B cell (primary cell): ENCODE measurements around the gene KRT4.

Experiments
- CTCF ChIP-seq: fragments of 200-600 bp; IDR thresholded peaks from one replicate; pipeline ENCODE4 v1.8.0; 2022; ENCODE audit warnings: antibody characterized with exemption, mild to moderate bottlenecking
- EZH2 ChIP-seq: IDR thresholded peaks from 2 replicates; pipeline ENCODE4 v1.6.1; 2012; ENCODE audit warnings: borderline replicate concordance, low read depth, mild to moderate bottlenecking, moderate library complexity, low read length; ENCODE audit not compliant: insufficient read depth, poor library complexity, severe bottlenecking

GRCh38 chr12:52848661-52849255, 34.8 kb upstream of the KRT4 start, which contains the start of gene KRT78:
- no peak for TF ChIP-seq CTCF
- no peak for TF ChIP-seq EZH2
